ENCODE measurements around the gene ADSL.

Gene ADSL

GRCh38 chr22:40406063-40406890 lies 60.0 kb downstream of the ADSL start:
- no peak for DNase-seq

DNA sequence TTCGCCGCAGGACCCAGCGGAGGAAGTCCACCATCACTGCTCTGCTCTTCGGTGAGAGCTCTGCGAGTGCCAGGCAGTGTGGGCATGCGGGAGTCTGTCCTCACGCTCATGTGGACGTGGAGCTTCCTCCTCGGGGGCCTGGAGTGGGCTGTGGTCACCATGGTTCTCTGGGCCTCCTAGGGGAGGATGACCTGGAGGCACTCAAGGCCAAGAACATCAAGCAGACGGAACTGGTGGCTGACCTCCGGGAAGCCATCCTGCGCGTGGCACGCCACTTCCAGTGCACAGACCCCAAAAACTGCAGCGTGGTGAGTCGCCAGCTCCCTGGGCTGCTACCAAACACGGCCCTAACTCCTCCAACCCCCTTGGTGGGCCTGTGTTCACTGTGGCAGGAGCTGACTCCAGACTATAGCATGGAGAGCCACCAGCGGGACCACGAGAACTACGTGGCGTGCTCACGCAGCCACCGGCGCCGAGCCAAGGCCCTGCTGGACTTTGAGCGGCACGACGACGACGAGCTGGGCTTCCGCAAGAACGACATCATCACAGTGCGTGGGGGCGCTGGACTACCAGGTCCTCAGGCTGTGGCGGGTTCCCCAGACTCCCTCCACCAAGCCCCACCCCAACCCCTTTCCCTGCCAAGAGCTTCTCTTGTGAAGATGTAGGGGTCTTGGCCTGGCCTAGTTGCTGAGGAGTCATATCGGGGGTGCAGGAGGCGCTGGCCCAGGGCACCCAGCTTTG lies 60.9 kb downstream of the ADSL start:
- no peak for DNase-seq

DNA sequence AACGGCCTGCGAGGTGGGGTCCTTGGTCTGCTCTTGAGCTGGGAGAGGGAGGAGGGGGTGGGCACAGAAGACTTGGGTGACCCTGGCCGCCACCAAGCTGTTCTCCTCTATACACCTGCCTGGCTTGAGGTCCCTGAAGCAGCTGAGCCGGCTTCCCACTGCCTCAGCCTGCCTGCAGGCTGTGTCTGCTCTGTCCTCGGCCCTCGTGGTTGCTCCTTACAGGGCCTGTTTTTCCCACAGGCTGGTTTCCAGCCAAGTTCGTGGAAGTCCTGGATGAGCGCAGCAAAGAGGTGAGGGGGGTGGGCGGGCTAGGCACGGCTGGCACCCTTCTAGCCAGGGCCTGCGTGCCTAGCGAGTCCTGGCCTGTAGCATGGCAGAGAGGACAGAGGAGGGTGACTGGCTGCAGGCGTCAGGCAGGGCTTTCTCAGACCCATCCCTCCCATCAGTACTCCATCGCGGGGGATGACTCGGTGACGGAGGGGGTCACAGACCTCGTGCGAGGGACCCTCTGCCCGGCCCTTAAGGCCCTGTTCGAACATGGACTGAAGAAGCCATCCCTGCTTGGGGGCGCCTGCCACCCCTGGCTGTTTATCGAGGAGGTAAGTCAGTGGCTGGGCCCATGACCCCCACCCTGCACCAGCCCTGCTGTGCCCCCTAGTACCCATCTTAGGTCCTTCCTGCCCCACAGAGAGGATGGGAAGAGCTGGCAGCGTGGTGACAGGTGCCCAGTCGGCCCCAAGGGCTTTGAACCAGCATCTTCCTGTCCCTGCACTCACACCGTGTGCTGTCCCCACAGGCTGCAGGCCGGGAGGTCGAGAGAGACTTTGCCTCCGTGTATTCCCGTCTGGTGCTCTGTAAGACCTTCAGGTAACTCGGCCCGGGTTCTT lies 61.8 kb downstream of the ADSL start:
- DNase-seq: no peak

DNA sequence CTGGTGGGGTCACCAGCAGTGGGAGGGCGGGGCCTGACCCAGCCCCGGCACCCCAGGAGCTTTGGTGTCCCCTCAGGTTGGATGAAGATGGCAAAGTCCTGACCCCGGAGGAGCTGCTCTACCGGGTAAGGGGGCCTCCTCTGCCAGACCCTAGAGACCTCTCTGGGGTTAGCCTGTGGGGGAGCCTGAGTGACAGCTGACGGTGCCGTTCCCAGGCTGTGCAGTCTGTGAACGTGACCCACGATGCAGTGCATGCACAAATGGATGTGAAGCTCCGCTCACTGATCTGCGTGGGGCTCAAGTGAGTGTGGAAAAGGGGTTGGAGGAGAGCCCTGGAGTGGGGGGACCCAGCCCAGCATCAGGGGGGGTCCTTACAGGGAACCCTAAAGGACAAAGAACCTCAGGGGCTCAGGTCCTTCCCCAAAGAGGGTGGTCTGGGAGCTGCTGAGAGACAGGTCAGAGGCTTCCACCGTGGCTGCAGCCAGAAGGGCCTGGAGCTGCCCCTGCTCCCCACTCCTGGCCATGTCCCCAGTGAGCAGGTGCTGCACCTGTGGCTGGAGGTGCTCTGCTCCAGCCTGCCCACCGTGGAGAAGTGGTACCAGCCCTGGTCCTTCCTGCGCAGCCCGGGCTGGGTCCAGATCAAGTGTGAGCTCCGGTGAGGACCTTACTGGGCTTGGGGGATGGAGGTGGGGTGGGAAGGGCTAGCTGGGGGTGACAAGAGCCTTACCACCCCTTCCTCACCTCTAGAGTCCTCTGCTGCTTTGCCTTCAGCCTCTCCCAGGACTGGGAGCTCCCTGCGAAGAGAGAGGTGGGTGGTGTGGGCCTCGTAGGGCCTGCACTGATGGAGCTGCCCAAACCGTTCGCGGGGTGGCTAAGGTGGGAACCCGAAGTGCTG lies 62.7 kb downstream of the ADSL start:
- no peak for DNase-seq

DNA sequence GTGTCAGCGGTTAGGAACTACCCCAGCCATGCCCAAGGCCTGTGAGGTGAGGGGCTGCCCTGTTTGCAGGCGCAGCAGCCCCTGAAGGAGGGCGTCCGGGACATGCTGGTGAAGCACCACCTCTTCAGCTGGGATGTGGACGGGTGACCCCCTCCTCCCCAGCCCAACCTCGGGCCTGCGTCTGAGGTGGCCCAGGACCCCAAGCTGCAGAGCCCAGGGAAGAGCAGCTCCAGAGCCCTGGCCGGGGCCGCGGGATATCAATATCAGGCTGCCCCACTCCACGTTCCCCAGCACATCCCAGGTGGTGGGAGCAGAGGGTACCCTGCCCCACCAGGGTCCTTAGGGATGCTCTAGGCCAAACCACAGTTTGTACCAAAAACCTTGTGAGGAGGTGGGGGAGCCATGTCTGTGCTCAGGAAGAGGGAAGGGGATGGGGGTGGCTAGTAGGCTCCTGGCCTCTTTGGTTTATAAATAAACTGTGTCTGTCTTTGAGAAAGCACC lies 63.4 kb downstream of the ADSL start:
- no peak for DNase-seq

DNA sequence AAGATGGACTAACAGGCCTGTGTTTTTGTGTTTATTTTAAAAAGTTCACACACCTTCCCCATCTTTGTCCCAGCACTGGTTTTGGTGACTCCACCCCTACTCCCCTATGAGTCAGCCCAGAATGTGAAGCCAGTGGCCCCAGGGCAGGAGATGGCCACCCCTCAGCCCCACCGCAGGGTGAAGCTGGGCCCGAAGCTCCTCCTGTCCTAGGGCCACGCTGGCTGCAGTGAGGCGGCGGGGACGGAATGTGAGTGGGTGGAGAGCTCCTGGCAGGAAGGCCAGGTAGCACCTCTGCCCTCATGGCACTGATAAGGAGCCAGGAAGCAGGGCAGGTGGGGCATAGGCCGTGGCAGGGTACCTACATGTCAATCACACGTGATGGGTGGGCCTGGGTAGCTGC lies 64.0 kb downstream of the ADSL start:
- no peak for DNase-seq

DNA sequence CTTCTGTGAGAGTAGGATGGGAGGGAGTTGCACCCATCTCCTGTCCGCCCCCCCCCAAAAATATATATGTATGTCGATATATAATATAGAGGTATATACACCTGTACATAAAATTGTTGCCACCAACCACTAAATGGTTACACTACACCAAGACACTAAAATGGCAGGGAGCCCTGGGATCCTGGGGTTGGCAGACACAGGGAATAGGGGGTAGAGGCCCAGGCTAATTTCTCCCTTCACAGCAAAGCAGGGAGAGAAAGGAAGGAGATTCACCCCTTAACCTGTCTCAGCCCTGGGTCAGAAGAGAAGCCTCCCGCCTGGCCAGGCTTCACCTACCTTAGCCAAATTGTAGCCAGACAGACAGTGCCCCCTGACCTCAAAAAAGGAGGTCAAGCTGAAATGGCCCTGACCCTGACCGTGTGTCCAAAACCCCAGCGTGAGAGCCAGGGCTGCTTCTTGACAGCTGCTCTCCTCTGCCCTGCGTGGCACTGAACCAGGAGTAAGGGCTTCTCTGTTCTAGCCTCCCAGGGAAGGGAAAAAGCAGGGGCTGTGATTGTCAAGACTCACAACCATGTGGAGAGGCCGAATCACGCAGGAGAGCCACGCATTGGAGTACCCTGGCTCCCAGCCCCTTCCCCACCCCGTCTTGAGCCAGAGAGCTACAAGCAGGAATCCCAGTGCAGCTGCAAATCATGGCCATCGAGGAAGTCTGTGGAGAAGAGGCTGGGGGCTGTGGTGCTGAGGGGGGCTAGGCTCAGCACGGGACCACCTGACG lies 64.6 kb downstream of the ADSL start:
- no peak for DNase-seq

- no peak for DNase-seq
These were observed 65.2 kb downstream of the ADSL start for GRCh38 chr22:40411506-40411861.

GRCh38 chr22:40412441-40412840 lies 66.1 kb downstream of the ADSL start:
- DNase-seq: no peak

- no peak for DNase-seq
These were observed 67.6 kb downstream of the ADSL start for GRCh38 chr22:40413873-40414272.

DNA sequence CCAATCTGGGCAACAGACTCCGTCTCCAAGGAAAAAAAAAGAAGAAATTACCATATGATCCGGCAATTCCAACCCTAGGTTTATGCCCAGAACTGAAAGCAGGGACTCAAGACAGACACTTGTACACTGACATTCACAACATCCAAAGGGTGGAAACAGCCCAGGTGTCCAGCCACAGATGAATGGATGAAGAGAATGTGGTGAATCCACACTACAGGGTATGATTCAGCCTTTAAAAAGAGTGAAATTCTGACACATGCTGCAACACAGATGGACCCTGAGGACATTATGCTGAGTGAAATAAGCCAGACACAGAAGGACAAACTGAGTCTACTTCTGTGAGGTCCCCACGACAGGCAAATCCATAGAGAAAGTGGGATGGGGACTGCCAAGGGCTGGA lies 68.0 kb downstream of the ADSL start:
- DNase-seq: no peak

DNA sequence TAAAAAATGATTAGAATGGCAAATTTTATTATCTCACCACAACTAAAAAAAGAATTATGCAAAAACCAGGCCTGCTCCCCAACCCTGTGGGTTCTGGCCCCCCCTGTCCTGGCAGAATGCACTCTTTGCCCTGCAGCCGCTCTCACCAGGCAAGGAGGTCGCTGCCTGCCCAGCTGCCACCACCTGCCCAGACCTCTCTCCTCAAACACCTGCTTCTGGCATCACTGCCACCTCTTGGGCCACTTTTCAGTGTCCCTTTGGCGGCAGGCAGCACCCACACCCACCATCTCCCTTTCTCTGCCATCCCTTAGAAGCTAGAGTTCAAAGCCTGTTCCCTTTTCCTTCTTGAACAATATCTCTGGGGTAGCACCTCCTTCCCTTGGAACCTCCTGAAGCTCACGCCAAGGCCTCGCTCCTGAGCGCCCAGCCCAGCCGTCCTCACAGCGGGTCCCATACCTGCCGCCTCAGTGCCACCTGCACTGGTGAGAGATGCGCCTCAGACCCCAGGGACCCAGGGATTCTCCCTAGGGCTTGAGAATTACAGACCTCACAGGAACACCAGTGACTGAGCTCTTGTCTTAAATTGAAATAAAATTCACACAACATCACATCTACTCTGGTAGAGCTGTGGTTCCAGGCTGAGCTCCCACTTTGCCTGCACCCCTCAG lies 68.7 kb downstream of the ADSL start:
- DNase-seq: no peak

DNA sequence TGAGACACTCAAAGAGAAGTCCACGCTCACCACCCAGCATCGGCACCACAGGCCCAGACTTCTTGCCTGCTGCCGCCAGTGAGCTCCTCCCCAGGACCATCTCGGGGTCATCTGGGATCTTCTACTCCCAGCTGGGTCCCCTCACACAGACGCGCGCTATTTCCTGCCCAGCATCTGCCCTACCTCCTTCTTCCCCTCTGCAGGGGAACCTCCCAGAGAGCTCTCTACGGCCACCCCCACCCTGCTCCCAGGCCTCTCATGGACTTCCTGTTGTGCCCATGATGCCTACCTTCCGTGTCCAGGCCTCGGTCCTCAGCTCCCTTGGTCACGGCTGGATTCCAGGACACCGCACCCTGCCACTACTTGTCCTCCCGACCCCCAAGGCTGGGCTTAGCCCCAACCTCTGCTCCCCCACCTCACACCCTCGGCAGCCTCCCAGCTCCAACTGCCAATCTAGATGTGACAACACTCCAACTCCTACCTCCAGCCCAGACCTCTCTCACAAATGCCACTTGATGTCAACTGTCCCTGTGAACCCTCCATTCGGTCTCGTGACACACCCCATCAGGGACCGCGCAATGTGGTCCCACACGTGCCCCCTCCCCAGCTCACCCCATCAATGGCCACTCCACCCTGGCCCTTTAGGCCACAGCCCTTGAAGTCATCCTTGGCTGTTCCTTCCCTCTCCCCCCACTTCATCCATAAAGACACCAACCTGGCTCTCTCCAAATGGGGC lies 69.4 kb downstream of the ADSL start:
- DNase-seq: no peak

DNA sequence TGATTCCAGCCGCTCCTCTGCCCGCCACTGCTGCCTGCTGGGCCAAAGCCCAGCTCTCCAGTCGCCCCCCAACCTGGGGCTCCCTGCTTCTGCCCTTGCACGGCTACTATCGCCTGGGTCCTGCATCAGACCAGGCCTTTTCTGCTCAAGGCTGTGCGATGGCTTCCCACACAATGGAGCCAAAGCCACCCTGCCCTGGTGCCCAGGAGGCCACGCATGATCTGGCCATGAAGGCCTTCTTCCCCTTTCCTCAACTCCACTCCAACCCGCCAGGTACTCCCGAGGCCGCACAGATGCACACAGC lies 69.9 kb downstream of the ADSL start:
- no peak for DNase-seq

DNA sequence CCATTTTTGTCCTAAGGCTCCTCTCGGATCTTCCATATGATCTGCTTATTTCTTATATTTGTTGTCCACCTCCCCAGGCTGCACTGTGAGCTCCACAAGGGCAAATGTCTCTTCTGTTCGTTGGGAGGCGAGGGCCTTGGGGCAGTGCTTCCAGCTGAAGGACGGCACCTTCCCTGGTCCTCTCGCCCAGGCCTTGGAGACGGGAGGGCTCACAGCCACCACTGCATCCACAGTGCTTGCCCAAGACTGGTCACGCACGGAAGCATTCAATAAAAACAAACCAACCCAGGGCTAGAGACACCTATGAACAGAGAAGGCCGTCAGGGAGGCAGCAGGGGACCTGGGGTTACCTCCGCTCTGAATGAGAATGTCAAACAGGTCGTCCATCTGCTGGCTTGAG lies 70.3 kb downstream of the ADSL start:
- no peak for DNase-seq

- DNase-seq: no peak
These were observed 70.7 kb downstream of the ADSL start for GRCh38 chr22:40417041-40417440.

GRCh38 chr22:40417881-40418280 lies 71.6 kb downstream of the ADSL start:
- DNase-seq: no peak

DNA sequence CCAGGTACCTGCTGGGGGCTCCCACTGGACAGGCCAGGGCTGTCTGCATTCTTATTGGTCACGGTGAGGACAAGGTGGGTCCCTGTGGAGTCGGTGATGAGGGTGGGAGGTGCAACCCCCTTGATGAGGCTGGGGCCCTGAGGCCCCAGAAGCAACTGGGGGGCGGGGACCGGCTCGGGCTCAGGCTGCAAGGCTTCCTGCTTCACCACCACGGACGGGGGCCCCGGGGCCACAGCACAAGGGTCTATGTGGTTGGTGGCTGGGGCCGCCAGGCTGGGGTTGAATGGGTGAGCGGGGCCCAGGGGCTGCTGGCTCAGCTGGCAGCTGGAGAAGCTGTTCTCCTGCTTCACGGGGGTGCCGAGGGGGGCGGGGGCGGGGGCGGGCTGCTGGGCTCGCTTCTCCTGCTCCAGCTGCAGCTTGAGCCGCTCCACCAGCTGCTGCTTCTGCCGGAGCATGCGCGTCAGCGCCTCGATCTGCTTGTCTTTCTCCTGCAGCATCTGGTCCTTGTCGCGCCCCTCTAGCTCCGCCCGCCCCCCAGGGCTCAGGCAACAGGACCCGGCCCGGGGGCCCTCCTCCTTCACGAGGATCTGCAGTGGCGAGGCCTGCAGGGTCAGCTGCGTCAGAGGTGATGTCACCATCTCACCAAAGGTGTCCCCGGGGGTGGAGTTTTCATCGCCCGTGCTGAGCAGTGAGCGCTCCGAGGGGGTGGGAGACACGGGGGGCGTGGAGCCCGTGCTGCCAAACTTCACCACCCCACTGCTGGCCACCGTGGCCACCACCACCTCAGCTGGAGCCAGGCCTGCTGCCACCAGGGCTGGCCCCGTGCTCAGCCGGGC lies 72.3 kb downstream of the ADSL start:
- DNase-seq: no peak

- no peak for DNase-seq
These were observed 73.4 kb downstream of the ADSL start for GRCh38 chr22:40419718-40420117.

Measured in activated CD4-positive, alpha-beta T cell treated with anti-CD3 and anti-CD28 coated beads for 4 hours (primary cell).